ENCODE results near the gene DDC.

The DDC gene

GRCh38 chr7:50497068-50497642 is 68.0 kb downstream of the DDC start:
- H3K4me3 ChIP-seq (ENCODE audit: low read depth, low read length), result no peak overlapping the region
- TF ChIP-seq CTCF (IDR thresholded peaks at IDR 0.05; ENCODE audit: low read depth, low read length), result no peak
- peak; percentile 60 for DNase-seq (ENCODE audit: low read depth, low spot score)
- in situ Hi-C loops (cut with HindIII; ENCODE audit: low sequenced_read_pairs), result no loop called here

GRCh38 chr7:50496569-50496968 is 68.6 kb downstream of the DDC start:
- DNase-seq (ENCODE audit: low read depth, low spot score), result no peak
- no peak overlapping the region for H3K4me3 ChIP-seq (ENCODE audit: low read depth, low read length)
- no peak for TF ChIP-seq CTCF (IDR thresholded peaks at IDR 0.05; ENCODE audit: low read depth, low read length)
- in situ Hi-C loops (cut with HindIII; ENCODE audit: low sequenced_read_pairs), result no loop called here

- no peak for DNase-seq (ENCODE audit: low read depth, low spot score)
- H3K4me3 ChIP-seq (ENCODE audit: low read depth, low read length), result no peak overlapping the region
- TF ChIP-seq CTCF (IDR thresholded peaks at IDR 0.05; ENCODE audit: low read depth, low read length), result no peak
- in situ Hi-C loops (cut with HindIII; ENCODE audit: low sequenced_read_pairs), result no loop called here
These were observed 69.5 kb downstream of the DDC start for GRCh38 chr7:50495746-50496145.

GRCh38 chr7:50492770-50493519 is 72.3 kb downstream of the DDC start:
- in situ Hi-C loops (cut with HindIII; ENCODE audit: low sequenced_read_pairs), result no loop called here
- TF ChIP-seq CTCF (IDR thresholded peaks at IDR 0.05; ENCODE audit: low read depth, low read length), result no peak
- H3K4me3 ChIP-seq (ENCODE audit: low read depth, low read length), result no peak overlapping the region
- no peak for DNase-seq (ENCODE audit: low read depth, low spot score)

GRCh38 chr7:50491943-50492342 is 73.3 kb downstream of the DDC start:
- no peak for TF ChIP-seq CTCF (IDR thresholded peaks at IDR 0.05; ENCODE audit: low read depth, low read length)
- DNase-seq (ENCODE audit: low read depth, low spot score), result no peak
- in situ Hi-C loops (cut with HindIII; ENCODE audit: low sequenced_read_pairs), result no loop called here
- no peak overlapping the region for H3K4me3 ChIP-seq (ENCODE audit: low read depth, low read length)

GRCh38 chr7:50491209-50491608 is 74.0 kb downstream of the DDC start:
- TF ChIP-seq CTCF (IDR thresholded peaks at IDR 0.05; ENCODE audit: low read depth, low read length), result no peak
- in situ Hi-C loops (cut with HindIII; ENCODE audit: low sequenced_read_pairs), result no loop called here
- H3K4me3 ChIP-seq (ENCODE audit: low read depth, low read length), result no peak overlapping the region
- no peak for DNase-seq (ENCODE audit: low read depth, low spot score)
